Tibial nerve (tissue), 3 donors: ENCODE measurements around the gene AGAP6.

Experiments
- POLR2A ChIP-seq, 2 donors: fragments of 450-650 bp; IDR thresholded peaks; one replicate each; pipeline ENCODE4 v1.6.1; 2017; ENCODE audit warnings: antibody characterized with exemption in 2 of 2, mild to moderate bottlenecking in 2 of 2, moderate library complexity in 2 of 2
- TF ChIP-seq, protein P1 (sequence below), 5 experiments: fragments of 200-600 bp in 3 of 5; fragments of 450-650 bp in 2 of 5; sonication (generic) in 3 of 5; IDR thresholded peaks; one replicate each; pipeline ENCODE4 v1.5.1; 2016 to 2019; ENCODE audit warnings: antibody characterized with exemption in 5 of 5, mild to moderate bottlenecking in 3 of 5, moderate library complexity in 2 of 5

DNA sequence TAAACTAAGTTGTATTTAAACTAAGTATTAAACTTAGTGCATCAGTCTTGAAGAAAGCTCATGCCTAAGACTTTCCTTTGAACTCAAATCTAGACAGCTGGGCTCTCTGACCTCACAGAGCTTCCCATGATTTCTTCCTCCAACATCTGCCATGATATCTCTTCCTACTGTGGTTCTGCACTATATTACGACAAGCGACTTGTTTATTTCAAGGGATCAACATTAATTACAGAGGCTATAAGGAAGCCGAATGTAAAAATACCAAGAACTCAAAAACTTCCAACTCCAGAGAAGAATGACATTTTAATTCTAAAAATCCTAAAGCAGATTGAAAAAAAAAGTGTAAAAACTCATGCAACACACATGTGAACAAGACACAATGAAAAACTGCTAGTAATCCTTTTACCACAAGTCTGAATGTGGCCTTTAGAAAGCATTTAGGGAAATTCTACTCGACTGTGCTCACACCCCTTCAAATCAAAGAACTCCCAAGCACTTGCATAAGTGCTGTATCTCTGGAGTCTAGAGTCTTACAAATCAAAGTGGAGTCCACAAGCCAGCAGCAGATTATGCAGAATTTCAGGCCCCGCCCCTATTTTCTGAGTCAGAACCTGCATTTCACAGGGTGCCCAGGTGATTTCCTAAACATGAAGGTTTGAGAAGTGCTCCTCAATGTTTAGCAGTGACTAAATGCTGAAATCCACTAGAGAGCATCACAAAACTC, 56.9 kb downstream of the AGAP6 start:
- TF ChIP-seq POLR2A (IDR thresholded peaks at IDR 0.05): no peak
- TF ChIP-seq, protein P1, sequence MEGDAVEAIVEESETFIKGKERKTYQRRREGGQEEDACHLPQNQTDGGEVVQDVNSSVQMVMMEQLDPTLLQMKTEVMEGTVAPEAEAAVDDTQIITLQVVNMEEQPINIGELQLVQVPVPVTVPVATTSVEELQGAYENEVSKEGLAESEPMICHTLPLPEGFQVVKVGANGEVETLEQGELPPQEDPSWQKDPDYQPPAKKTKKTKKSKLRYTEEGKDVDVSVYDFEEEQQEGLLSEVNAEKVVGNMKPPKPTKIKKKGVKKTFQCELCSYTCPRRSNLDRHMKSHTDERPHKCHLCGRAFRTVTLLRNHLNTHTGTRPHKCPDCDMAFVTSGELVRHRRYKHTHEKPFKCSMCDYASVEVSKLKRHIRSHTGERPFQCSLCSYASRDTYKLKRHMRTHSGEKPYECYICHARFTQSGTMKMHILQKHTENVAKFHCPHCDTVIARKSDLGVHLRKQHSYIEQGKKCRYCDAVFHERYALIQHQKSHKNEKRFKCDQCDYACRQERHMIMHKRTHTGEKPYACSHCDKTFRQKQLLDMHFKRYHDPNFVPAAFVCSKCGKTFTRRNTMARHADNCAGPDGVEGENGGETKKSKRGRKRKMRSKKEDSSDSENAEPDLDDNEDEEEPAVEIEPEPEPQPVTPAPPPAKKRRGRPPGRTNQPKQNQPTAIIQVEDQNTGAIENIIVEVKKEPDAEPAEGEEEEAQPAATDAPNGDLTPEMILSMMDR (IDR thresholded peaks at IDR 0.05): no peak
